CD4-positive, alpha-beta memory T cell (primary cell): ENCODE measurements around the gene FLAD1. TPM values are rescaled to one million over a fixed set of nuclear protein-coding genes. Genes with fewer than 3 reads are reported as not detected.
A peak's percentile ranks its signal among the peaks of the same experiment; 100 is the strongest.

Experiments used
- CTCF ChIA-PET: fragments of 350-600 bp; sonication (Branson Sonifier 250); formaldehyde crosslinking; loops from one replicate; lab custom pipeline; 2021; ENCODE audit warnings: inconsistent platforms; ENCODE audit not compliant: partially characterized antibody; lab: Charles Lee
- POLR2A ChIA-PET: fragments of 350-600 bp; sonication (Branson Sonifier 250); formaldehyde crosslinking; loops from one replicate; lab custom pipeline; 2021; ENCODE audit not compliant: partially characterized antibody; lab: Charles Lee
- DNase-seq, 5 donors: peaks; one replicate each; pipeline versions ENCODE4 v3.0.0 to v3.0.0-alpha.2; 2020 to 2022; ENCODE audit warnings: mixed read lengths in 1 of 5
- H3K27ac ChIP-seq: one replicate; pipeline ENCODE4 v1.7.0; 2013; ENCODE audit warnings: low read depth, low read length
- H3K27me3 ChIP-seq: 2 replicates; pipeline ENCODE4 v1.7.0; 2013; ENCODE audit warnings: mild to moderate bottlenecking, low read length, moderate library complexity; ENCODE audit not compliant: insufficient read depth
- H3K36me3 ChIP-seq: 2 replicates; pipeline ENCODE4 v1.7.0; 2013; ENCODE audit warnings: mild to moderate bottlenecking, low read length, moderate library complexity; ENCODE audit not compliant: insufficient read depth
- H3K4me1 ChIP-seq: 2 replicates; pipeline ENCODE4 v1.7.0; 2013; ENCODE audit warnings: mild to moderate bottlenecking, low read length, moderate library complexity; ENCODE audit not compliant: insufficient read depth
- H3K4me3 ChIP-seq, 2 donors: one replicate each; pipeline ENCODE4 v1.7.0; 2013; ENCODE audit warnings: low read length in 2 of 2, mild to moderate bottlenecking in 1 of 2
- H3K9me3 ChIP-seq, 2 donors: one replicate each; pipeline ENCODE4 v1.7.0; 2013; ENCODE audit warnings: low read length in 2 of 2, control low read depth in 1 of 2; ENCODE audit not compliant: control insufficient read depth in 1 of 2
- H3K27ac Mint-ChIP-seq, 7 donors: one replicate each; pipeline ENCODE4 v1.8.0; 2020 to 2021; ENCODE audit warnings: mixed read lengths in 7 of 7, mild to moderate bottlenecking in 6 of 7, inconsistent platforms in 3 of 7, moderate library complexity in 3 of 7
- H3K27me3 Mint-ChIP-seq, 2 donors: one replicate each; pipeline ENCODE4 v1.8.0; 2020 to 2021; ENCODE audit warnings: mixed read lengths in 2 of 2
- H3K36me3 Mint-ChIP-seq, 2 donors: one replicate each; pipeline ENCODE4 v1.8.0; 2020 to 2021; ENCODE audit warnings: mixed read lengths in 2 of 2, inconsistent platforms in 1 of 2, mild to moderate bottlenecking in 1 of 2
- H3K4me1 Mint-ChIP-seq, 4 donors: one replicate each; pipeline ENCODE4 v1.8.0; 2020 to 2021; ENCODE audit warnings: mixed read lengths in 4 of 4, mild to moderate bottlenecking in 1 of 4
- H3K4me3 Mint-ChIP-seq, 8 donors: one replicate each; pipeline ENCODE4 v1.8.0; 2020 to 2021; ENCODE audit warnings: mixed read lengths in 8 of 8, mild to moderate bottlenecking in 7 of 8, moderate library complexity in 6 of 8, inconsistent platforms in 3 of 8
- H3K9me3 Mint-ChIP-seq, 8 donors: one replicate each; pipeline ENCODE4 v1.8.0; 2020 to 2021; ENCODE audit warnings: mixed read lengths in 8 of 8, mild to moderate bottlenecking in 5 of 8, inconsistent platforms in 3 of 8, moderate library complexity in 1 of 8
- intact Hi-C: fragments of 100-400 bp; cut with micrococcal nuclease; formaldehyde crosslinking; loops from one replicate; pipeline ENCODE4 v1.15.1; 2023
- polyA plus RNA-seq, 2 donors: library from polyadenylated mRNA; unstranded; fragments of 300-500 nt; fragmentation: Illumina TruSeq; gene quantifications; one replicate each; pipeline ENCODE4 v1.2.3, GENCODE V29; 2021
- total RNA-seq, 2 experiments: library from RNA; stranded (reverse); gene quantifications; one replicate each; pipeline ENCODE4 v1.2.3, GENCODE V29; 2021

Gene FLAD1
- total and polyA plus RNA-seq, 4 experiments from 2014 or later = 48.9 to 75.9 (median 54.5) TPM

GRCh38 chr1:155011437-155012025, 28.4 kb downstream of the FLAD1 start:
- intact Hi-C loops = no loop called here
- Mint-ChIP-seq H3K9me3 (peaks cover 0 to 3% (median 0%) of the 10 kb centered on the region in 8 donors), H3K4me3 (peak overlapping the region; percentile 90 to 98 (median 96)), H3K27ac (peak overlapping the region; percentile 62 to 96 (median 90)), H3K36me3 (peaks cover 9 to 42% of the 10 kb centered on the region in 2 donors), H3K27me3 (no peaks in the 10 kb centered on the region), H3K4me1 (peaks cover 42 to 93% (median 62%) of the 10 kb centered on the region in 4 donors)
- Histone ChIP-seq H3K27me3 (no peaks in the 10 kb centered on the region), H3K9me3 (no peaks in the 10 kb centered on the region), H3K27ac (peak overlapping the region; percentile 86), H3K4me3 (peak overlapping the region; percentile 76 to 85), H3K4me1 (peaks cover 91% of the 10 kb centered on the region), H3K36me3 (peaks cover 4% of the 10 kb centered on the region)
- peak in 1 of 5 donors; percentile 40 for DNase-seq
- POLR2A ChIA-PET = interaction anchor here (0.6 to 38.9 kb wide), 9 partner anchors 10 to 557 kb away, joined by 3 to 1543 read pairs (median 6); partner anchors contain the start of genes ADAM15, CKS1B, FLAD1 and LENEP
- CTCF ChIA-PET = interaction anchor here (1.2 to 18.7 kb wide), 5 partner anchors 9 to 75 kb away, joined by 3 to 381 read pairs (median 3); partner anchors contain the start of genes LENEP, PBXIP1, PMVK and ZBTB7B

GRCh38 chr1:155012026-155012546, 28.9 kb downstream of the FLAD1 start:
- ChIA-PET POLR2A (interaction anchor here (1.0 to 38.9 kb wide), 10 partner anchors 10 to 76 kb away, joined by 3 to 1543 read pairs (median 6); partner anchors contain the start of genes ADAM15, CKS1B, FLAD1 and LENEP), CTCF (interaction anchor here (0.7 to 18.7 kb wide), 8 partner anchors 9 to 452 kb away, joined by 3 to 381 read pairs (median 3); partner anchors contain the start of genes CKS1B, FLAD1, LENEP and PBXIP1)
- no peaks in the 10 kb centered on the region for H3K9me3 ChIP-seq
- Mint-ChIP-seq H3K9me3 (peaks cover 0 to 3% (median 0%) of the 10 kb centered on the region in 8 donors), H3K27ac (peak overlapping the region; percentile 62 to 97 (median 94)), H3K4me1 (peaks cover 39 to 93% (median 62%) of the 10 kb centered on the region in 4 donors), H3K36me3 (peaks cover 9 to 41% of the 10 kb centered on the region in 2 donors), H3K27me3 (no peaks in the 10 kb centered on the region), H3K4me3 (peak overlapping the region; percentile 72 to 98 (median 88))
- peaks cover 91% of the 10 kb centered on the region for H3K4me1 ChIP-seq
- no peaks in the 10 kb centered on the region for H3K27me3 ChIP-seq
- intact Hi-C loops = no loop called here
- H3K27ac ChIP-seq = peak overlapping the region; percentile 86
- peaks cover 8% of the 10 kb centered on the region for H3K36me3 ChIP-seq
- peak in 2 of 5 donors; percentile 19 to 41 for DNase-seq
- H3K4me3 ChIP-seq = peak overlapping the region; percentile 4 to 20

- Histone ChIP-seq H3K27ac (peak overlapping the region; percentile 86), H3K27me3 (no peaks in the 10 kb centered on the region), H3K36me3 (peaks cover 8% of the 10 kb centered on the region), H3K4me1 (peaks cover 91% of the 10 kb centered on the region), H3K9me3 (no peaks in the 10 kb centered on the region), H3K4me3 (peak overlapping the region; percentile 4 to 23)
- Mint-ChIP-seq H3K4me3 (peak overlapping the region; percentile 72 to 98 (median 88)), H3K4me1 (peaks cover 39 to 93% (median 65%) of the 10 kb centered on the region in 4 donors), H3K27me3 (no peaks in the 10 kb centered on the region), H3K27ac (peak overlapping the region; percentile 62 to 97 (median 94)), H3K9me3 (peaks cover 0 to 3% (median 0%) of the 10 kb centered on the region in 8 donors), H3K36me3 (peaks cover 9 to 43% of the 10 kb centered on the region in 2 donors)
- peak in 1 of 5 donors; percentile 5 for DNase-seq
- POLR2A ChIA-PET = interaction anchor here (0.5 to 38.9 kb wide), 13 partner anchors 10 to 844 kb away, joined by 3 to 1543 read pairs (median 5); partner anchors contain the start of genes ADAM15, CKS1B, FLAD1 and GON4L
- intact Hi-C loops = no loop called here
- CTCF ChIA-PET = interaction anchor here (0.7 to 18.7 kb wide), 10 partner anchors 8 to 453 kb away, joined by 3 to 381 read pairs (median 4); partner anchors contain the start of genes CKS1B, FLAD1, LENEP and PMVK
Measured at GRCh38 chr1:155012776-155013602, 29.8 kb downstream of the FLAD1 start.

- H3K27ac ChIP-seq = peak overlapping the region; percentile 86
Measured at GRCh38 chr1:155013632-155014031, 30.5 kb downstream of the FLAD1 start.

GRCh38 chr1:155014709-155015508, 31.8 kb downstream of the FLAD1 start:
- peaks cover 88% of the 10 kb centered on the region for H3K4me1 ChIP-seq
- no peaks in the 10 kb centered on the region for H3K27me3 ChIP-seq
- Mint-ChIP-seq H3K9me3 (peaks cover 0 to 3% (median 0%) of the 10 kb centered on the region in 8 donors), H3K36me3 (peaks cover 13 to 38% of the 10 kb centered on the region in 2 donors), H3K27me3 (no peaks in the 10 kb centered on the region), H3K27ac (peak overlapping the region; percentile 6 to 96 (median 94)), H3K4me3 (peak overlapping the region in 3 of 8 donors; percentile 20 to 93 (median 54)), H3K4me1 (peaks cover 43 to 87% (median 71%) of the 10 kb centered on the region in 4 donors)
- DNase-seq = peak in 1 of 5 donors; percentile 6
- peaks cover 8% of the 10 kb centered on the region for H3K36me3 ChIP-seq
- H3K9me3 ChIP-seq = no peaks in the 10 kb centered on the region
- intact Hi-C loops = no loop called here
- CTCF ChIA-PET = interaction anchor here (1.2 to 18.7 kb wide), 6 partner anchors 16 to 77 kb away, joined by 4 to 381 read pairs (median 54); partner anchors contain the start of genes CKS1B, FLAD1, LENEP and PBXIP1
- H3K27ac ChIP-seq = peak overlapping the region; percentile 86
- POLR2A ChIA-PET = interaction anchor here (1.0 to 38.9 kb wide), 7 partner anchors 7 to 78 kb away, joined by 3 to 1543 read pairs (median 67); partner anchors contain the start of genes CKS1B, FLAD1, LENEP and PBXIP1
- no peak overlapping the region for H3K4me3 ChIP-seq

More at GRCh38 chr1:155013632-155014031, 30.5 kb downstream of the FLAD1 start:
- Mint-ChIP-seq H3K36me3 (peaks cover 9 to 43% of the 10 kb centered on the region in 2 donors), H3K4me3 (peak overlapping the region; percentile 72 to 98 (median 88)), H3K27ac (peak overlapping the region; percentile 90 to 97 (median 94)), H3K27me3 (no peaks in the 10 kb centered on the region), H3K9me3 (peaks cover 0 to 3% (median 0%) of the 10 kb centered on the region in 8 donors), H3K4me1 (peaks cover 37 to 87% (median 62%) of the 10 kb centered on the region in 4 donors)
- Histone ChIP-seq H3K4me3 (peak overlapping the region; percentile 4 to 23), H3K9me3 (no peaks in the 10 kb centered on the region), H3K27me3 (no peaks in the 10 kb centered on the region), H3K36me3 (peaks cover 8% of the 10 kb centered on the region), H3K4me1 (peaks cover 91% of the 10 kb centered on the region)
- DNase-seq = peak in 4 of 5 donors; percentile 48 to 64 (median 48)
- ChIA-PET CTCF (interaction anchor here (0.7 to 18.7 kb wide), 5 partner anchors 14 to 77 kb away, joined by 4 to 381 read pairs (median 4); partner anchors contain the start of genes CKS1B, FLAD1, LENEP and PMVK), POLR2A (interaction anchor here (0.5 to 38.9 kb wide), 12 partner anchors 9 to 844 kb away, joined by 3 to 1543 read pairs (median 5); partner anchors contain the start of genes ADAM15, CKS1B, FLAD1 and GON4L)
- intact Hi-C loops = no loop called here
